T47D (cell line): Measurements from ENCODE around the gene PKP4.

ENCODE experiments used
- DNase-seq, 2 experiments: peaks; one replicate each; pipeline versions ENCODE4 v3.0.0 to v3.0.0-alpha.2; 2011 to 2012; ENCODE audit warnings: low read depth in 1 of 2, low spot score in 1 of 2
- JUND ChIP-seq: IDR thresholded peaks from 2 replicates; pipeline ENCODE4 v1.6.1; 2012; ENCODE audit warnings: low read depth
- in situ Hi-C: cut with HindIII; loops from 2 replicates; pipeline ENCODE4 v1.10.0; 2016; ENCODE audit warnings: low sequenced_read_pairs, low pct_unique_long_range_greater_than_20kb

Gene PKP4

GRCh38 chr2:158477202-158477601 is 20.4 kb downstream of the PKP4 start:
- in situ Hi-C loops, result no loop called here
- DNase-seq, result no peak
- TF ChIP-seq JUND, result no peak

- in situ Hi-C loops, result no loop called here
- TF ChIP-seq JUND, result no peak
- DNase-seq, result no peak
Observed at GRCh38 chr2:158478237-158478636, 21.5 kb downstream of the PKP4 start.

GRCh38 chr2:158478816-158479215 is 22.1 kb downstream of the PKP4 start:
- DNase-seq, result no peak
- in situ Hi-C loops, result no loop called here
- no peak for TF ChIP-seq JUND

- no peak for TF ChIP-seq JUND
- in situ Hi-C loops, result no loop called here
- DNase-seq, result no peak
Observed at GRCh38 chr2:158481116-158481515, 24.4 kb downstream of the PKP4 start.

- in situ Hi-C loops, result no loop called here
- no peak for DNase-seq
- TF ChIP-seq JUND, result no peak
Observed at GRCh38 chr2:158482594-158482993, 25.8 kb downstream of the PKP4 start.

GRCh38 chr2:158484892-158485556 is 28.3 kb downstream of the PKP4 start:
- no peak for TF ChIP-seq JUND
- DNase-seq, result no peak

GRCh38 chr2:158486150-158486969 is 29.6 kb downstream of the PKP4 start:
- DNase-seq, result no peak
- in situ Hi-C loops, result no loop called here
- TF ChIP-seq JUND, result no peak

More at GRCh38 chr2:158484892-158485556, 28.3 kb downstream of the PKP4 start:
- in situ Hi-C loops, result no loop called here

GRCh38 chr2:158486970-158487325 is 30.2 kb downstream of the PKP4 start:
- in situ Hi-C loops, result no loop called here
- DNase-seq, result no peak
- no peak for TF ChIP-seq JUND

- DNase-seq, result no peak
- in situ Hi-C loops, result no loop called here
- TF ChIP-seq JUND, result no peak
Observed at GRCh38 chr2:158487419-158487818, 30.7 kb downstream of the PKP4 start.

GRCh38 chr2:158488442-158489216 is 31.9 kb downstream of the PKP4 start:
- TF ChIP-seq JUND, result no peak
- in situ Hi-C loops, result no loop called here
- DNase-seq, result no peak

- DNase-seq, result no peak
- in situ Hi-C loops, result no loop called here
- TF ChIP-seq JUND, result no peak
Observed at GRCh38 chr2:158489366-158490112, 32.8 kb downstream of the PKP4 start.

GRCh38 chr2:158491072-158491471 is 34.3 kb downstream of the PKP4 start:
- DNase-seq, result no peak
- in situ Hi-C loops, result no loop called here
- no peak for TF ChIP-seq JUND
